ENCODE measurements around the gene DHX58. TPM values are rescaled to one million over a fixed set of nuclear protein-coding genes. Genes with fewer than 3 reads are reported as not detected.

The DHX58 gene
- total RNA-seq, result 8.3 and 9.7 TPM in 2 replicates

DNA sequence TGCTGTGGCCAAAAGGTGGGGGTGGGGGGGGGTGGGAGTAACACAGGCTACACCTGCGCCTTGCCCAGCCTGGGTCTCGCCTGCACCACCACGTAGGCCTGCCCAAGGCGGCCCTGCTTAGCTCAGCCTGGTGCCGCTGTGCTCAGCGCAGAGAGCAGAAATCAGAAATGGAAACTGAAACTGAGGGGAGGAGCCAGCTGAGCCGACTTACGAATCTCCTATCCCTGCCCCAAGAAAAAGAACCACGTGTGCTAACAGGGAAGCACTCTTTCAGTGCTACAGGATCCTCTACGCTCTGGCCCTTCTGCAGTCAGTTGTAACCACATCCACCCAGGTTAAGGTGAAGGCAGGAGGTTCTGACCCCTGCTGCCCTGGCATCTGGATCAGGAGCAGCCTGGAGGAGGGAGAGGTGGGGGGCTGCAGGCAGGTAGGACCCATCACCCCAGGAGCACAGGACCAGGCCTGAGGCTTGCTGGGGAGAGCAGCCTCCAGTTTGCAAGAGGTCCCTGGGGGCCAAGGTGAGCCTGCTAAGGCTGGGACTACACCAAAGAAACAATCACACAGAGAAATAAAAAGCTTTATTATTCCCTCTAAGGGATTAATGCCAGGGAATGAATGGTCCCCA is at the start of gene DHX58:
TSS of gene DHX58 (minus strand) at position 163 of the 625 bp plus-strand sequence. CDS start 822 bp downstream, outside the sequence.

GRCh38 chr17:42122371-42123303 is 10.1 kb upstream of the DHX58 start, which contains the start of gene HSPB9:
Gene HSPB9, plus strand, starts transcription at chr17:42122804. Its CDS starts 47 bp downstream, at chr17:42122851.

DNA sequence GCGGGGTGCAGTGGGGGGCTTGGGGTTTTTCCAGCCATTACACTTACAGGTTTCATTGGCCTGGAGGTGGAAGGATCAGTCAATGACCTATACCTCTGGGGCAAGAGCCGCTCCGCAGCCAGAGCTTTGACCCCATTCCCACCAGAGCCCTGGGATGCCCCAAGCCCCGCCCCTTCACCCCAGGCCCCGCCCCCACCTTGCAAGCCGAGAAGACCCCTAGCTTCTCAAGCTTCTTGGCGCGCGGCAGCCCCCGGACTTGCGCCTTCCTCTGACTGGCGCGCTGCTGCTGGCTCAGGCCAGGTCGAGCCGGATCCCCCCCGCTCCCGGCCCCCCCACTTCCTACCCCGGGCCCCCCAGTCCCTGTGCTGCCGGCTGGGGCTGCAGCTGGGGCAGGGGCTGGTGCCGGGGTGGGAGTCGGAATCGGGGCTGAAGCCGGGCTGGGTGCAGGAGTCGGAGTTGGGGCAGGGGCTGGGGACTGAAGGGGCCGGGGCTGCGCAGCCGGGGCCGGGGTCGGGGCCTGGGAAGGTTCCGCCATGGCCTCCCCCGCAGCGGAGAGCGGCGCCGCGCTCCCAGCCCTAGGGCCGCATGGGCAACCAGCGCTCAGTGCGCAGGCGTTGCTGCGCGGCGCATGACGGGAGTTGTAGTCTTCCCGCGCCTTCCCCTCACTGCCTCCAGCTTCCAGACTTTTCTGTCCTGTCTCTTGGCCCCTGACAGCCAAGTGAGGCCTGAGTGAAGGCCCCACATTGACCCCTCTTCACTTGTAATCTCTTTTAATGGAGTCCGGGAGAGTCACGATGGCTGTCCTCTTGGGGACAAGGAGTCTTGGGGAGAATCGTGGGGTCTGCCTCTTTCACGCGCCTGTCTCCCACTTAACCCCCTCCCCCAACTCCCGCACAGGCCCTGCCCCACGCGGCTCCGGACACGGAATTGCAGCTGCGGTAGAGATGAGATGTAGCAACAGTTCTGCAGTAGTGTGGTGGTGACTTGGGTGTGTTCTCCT is 8.6 kb upstream of the DHX58 start, which contains the start of gene KAT2A:
TSS of gene KAT2A (minus strand) at position 598 of the 1,000 bp plus-strand sequence. CDS start at position 535, 63 bp downstream.

DNA sequence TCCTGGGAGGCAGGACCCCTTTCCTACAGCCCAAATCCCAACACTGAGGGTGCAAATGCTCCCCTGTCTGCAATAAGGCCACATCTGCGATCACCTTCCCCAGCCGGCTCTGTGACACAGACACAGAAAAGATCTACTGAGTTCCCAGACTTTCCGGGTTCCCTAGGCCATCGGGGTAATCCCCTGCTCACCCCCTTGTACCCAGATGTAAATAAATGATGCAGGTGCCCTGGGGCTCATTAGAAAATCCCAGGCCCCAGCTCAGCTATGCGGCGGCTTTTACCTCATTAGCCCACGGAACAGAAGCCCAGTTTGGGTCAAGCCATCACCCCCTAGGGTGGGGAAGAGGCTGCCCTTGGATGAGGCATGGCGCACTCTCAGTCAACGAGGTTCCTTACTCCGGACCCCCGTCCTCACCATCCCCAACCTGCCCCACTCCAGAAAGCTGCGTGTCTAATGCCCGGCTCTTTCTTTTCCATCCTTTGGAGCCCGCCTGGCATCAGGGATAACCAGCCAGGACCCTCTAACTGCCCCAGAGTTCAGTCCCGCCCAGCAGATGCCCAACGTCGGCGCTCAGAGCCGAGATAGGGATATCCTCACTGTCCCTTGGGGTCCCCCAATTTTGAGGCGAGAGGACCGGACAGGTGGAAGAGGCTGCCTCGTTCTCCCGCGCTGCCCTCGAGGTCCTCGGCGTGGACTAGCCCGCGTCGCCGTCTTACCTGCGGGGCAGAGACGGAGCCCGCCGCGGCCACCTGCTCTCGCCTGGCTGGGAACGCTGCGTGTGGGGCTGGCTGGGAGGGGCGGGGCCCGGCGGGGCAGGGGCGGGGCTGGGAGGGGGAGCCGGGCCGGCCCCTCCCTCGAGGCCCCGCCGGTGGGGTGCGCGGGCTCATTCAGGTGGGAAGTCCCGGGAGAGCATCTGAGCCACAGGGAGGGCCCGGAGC is 14.6 kb downstream of the DHX58 start, which contains the start of gene ZNF385C:
TSS of gene ZNF385C (minus strand) at position 783 of the 941 bp plus-strand sequence. CDS start 35,417 bp downstream, outside the sequence.

Other genes starting within 250 kb of the DHX58 start
- gene KLHL11, start 247.3 kb downstream of the DHX58 start, total RNA-seq, result 16.3 and 23.9 TPM in 2 replicates
- gene ACLY, start 193.8 kb downstream of the DHX58 start, total RNA-seq, result 123 and 285 TPM in 2 replicates
- gene ODAD4, start 182.1 kb downstream of the DHX58 start, total RNA-seq, result 0.52 and 1.9 TPM in 2 replicates
- gene CNP, start 145.9 kb downstream of the DHX58 start, total RNA-seq, result 58.9 and 69.8 TPM in 2 replicates
- gene DNAJC7, start 95.3 kb downstream of the DHX58 start, total RNA-seq, result 52.6 and 63.4 TPM in 2 replicates
- gene NKIRAS2, start 92.6 kb downstream of the DHX58 start, total RNA-seq, result 45.0 and 47.1 TPM in 2 replicates
- 0.13 and 2.1 TPM in 2 replicates for gene C17orf113, start 62.1 kb downstream of the DHX58 start, total RNA-seq
- not detected in 2 replicates for gene ZNF385C, start 14.2 kb downstream of the DHX58 start, total RNA-seq
- 6.6 and 17.8 TPM in 2 replicates for gene KAT2A, start 8.7 kb upstream of the DHX58 start, total RNA-seq
- not detected in 2 replicates for gene HSPB9, start 10.1 kb upstream of the DHX58 start, total RNA-seq
- 113 and 126 TPM in 2 replicates for gene RAB5C, start 42.3 kb upstream of the DHX58 start, total RNA-seq
- not detected in 2 replicates for gene KCNH4, start 68.4 kb upstream of the DHX58 start, total RNA-seq
- gene HCRT, start 72.7 kb upstream of the DHX58 start, total RNA-seq, result not detected in 2 replicates
- gene GHDC, start 81.8 kb upstream of the DHX58 start, total RNA-seq, result 20.0 and 32.6 TPM in 2 replicates
- gene STAT5B, start 163.7 kb upstream of the DHX58 start, total RNA-seq, result 19.9 and 26.3 TPM in 2 replicates
- 12.8 and 18.5 TPM in 2 replicates for gene STAT5A, start 175.8 kb upstream of the DHX58 start, total RNA-seq